HCT116 (cell line): Measurements from ENCODE around the gene EBPL. TPM values are rescaled to one million over a fixed set of nuclear protein-coding genes. Genes with fewer than 3 reads are reported as not detected.

Source experiments
- total RNA-seq: library from RNA; stranded (reverse); gene quantifications from one replicate; pipeline ENCODE4 v1.2.1, GENCODE V29; 2021; ENCODE audit not compliant: unreplicated experiment

The EBPL gene
- total RNA-seq, 1 experiment from 2014 or later, result 73.2 TPM

Other genes with a start within 250 kb of the EBPL start
- gene CAB39L, start 247.4 kb downstream of the EBPL start, total RNA-seq, result 6.1 TPM
- 5.2 TPM for gene SETDB2, start 247.2 kb downstream of the EBPL start, total RNA-seq
- gene PHF11, start 195.5 kb downstream of the EBPL start, total RNA-seq, result 12.1 TPM
- gene RCBTB1, start 105.9 kb downstream of the EBPL start, total RNA-seq, result 22.2 TPM
- gene ARL11, start 63.0 kb downstream of the EBPL start, total RNA-seq, result not detected
- 45.0 TPM for gene KPNA3, start 101.2 kb upstream of the EBPL start, total RNA-seq
- 11.3 TPM for gene SPRYD7, start 244.9 kb upstream of the EBPL start, total RNA-seq